SU-DHL-6 (cell line): Measurements from ENCODE around the gene GREM2.

Experiments used
- EZH2phosphoT487 ChIP-seq: fragments of 200-600 bp; sonication (generic), shearing (Covaris generic); conservative IDR thresholded peaks from 2 replicates; pipeline ENCODE4 v1.6.1; 2018; ENCODE audit warnings: mild to moderate bottlenecking, antibody characterized with exemption, low read length, moderate library complexity, mixed read lengths
- TF ChIP-seq, protein P1 (sequence below): fragments of 200-600 bp; sonication (generic); IDR thresholded peaks from one replicate; pipeline ENCODE4 v1.5.1; 2017; ENCODE audit warnings: antibody characterized with exemption, mild to moderate bottlenecking, low read length, moderate library complexity; ENCODE audit not compliant: insufficient read depth, poor library complexity, severe bottlenecking

DNA sequence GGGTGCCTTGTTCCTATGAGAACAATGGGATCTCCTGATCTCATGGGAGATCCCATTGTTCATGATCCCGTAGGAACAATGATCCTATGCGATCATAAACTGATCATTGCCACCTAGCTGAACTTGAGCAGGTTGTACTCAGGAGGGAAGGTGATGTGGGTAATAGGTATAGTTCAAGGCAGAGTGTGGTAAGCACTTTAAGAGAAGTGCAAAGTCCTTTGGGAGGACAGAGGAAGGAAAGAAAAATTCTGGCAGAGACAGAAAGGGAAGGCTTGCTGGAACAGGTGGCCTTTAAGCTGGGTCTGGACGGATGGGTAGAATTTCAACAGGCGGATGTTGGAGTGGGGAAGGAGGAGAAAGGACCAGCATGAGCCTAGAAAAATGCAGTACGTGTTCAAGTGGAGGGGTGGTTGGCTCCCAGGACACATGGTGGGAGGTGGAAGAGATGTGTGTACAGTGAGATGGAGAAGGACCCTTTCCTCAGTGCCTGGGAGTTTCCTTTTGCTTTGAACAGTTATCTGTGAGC is 22.3 kb downstream of the GREM2 start:
- TF ChIP-seq, protein P1, sequence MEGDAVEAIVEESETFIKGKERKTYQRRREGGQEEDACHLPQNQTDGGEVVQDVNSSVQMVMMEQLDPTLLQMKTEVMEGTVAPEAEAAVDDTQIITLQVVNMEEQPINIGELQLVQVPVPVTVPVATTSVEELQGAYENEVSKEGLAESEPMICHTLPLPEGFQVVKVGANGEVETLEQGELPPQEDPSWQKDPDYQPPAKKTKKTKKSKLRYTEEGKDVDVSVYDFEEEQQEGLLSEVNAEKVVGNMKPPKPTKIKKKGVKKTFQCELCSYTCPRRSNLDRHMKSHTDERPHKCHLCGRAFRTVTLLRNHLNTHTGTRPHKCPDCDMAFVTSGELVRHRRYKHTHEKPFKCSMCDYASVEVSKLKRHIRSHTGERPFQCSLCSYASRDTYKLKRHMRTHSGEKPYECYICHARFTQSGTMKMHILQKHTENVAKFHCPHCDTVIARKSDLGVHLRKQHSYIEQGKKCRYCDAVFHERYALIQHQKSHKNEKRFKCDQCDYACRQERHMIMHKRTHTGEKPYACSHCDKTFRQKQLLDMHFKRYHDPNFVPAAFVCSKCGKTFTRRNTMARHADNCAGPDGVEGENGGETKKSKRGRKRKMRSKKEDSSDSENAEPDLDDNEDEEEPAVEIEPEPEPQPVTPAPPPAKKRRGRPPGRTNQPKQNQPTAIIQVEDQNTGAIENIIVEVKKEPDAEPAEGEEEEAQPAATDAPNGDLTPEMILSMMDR: no peak
- no peak for TF ChIP-seq EZH2phosphoT487
